MM.1S (cell line): ENCODE data around the gene PLSCR1.

Experiments used
- DNase-seq: peaks from one replicate; pipeline ENCODE4 v3.0.0-alpha.2; 2015
- H2AFZ ChIP-seq: fragments of 300-600 bp; sonication (generic); 2 replicates; pipeline ENCODE4 v1.6.0; 2016; ENCODE audit warnings: antibody characterized with exemption, low read length
- H3F3A ChIP-seq: fragments of 300-600 bp; sonication (generic); 2 replicates; pipeline ENCODE4 v1.6.1; 2016; ENCODE audit warnings: mild to moderate bottlenecking, antibody characterized with exemption, low read length, moderate library complexity, mixed read lengths; ENCODE audit not compliant: insufficient read depth
- H3K27ac ChIP-seq: fragments of 300-600 bp; sonication (generic); 2 replicates; pipeline ENCODE4 v1.5.1; 2016; ENCODE audit warnings: mild to moderate bottlenecking, low read length
- H3K27me3 ChIP-seq: fragments of 300-600 bp; sonication (generic); replicated peaks from 2 replicates; pipeline ENCODE4 v1.6.0; 2016; ENCODE audit warnings: low read length; ENCODE audit not compliant: insufficient read depth
- H3K36me3 ChIP-seq: fragments of 300-600 bp; sonication (generic); replicated peaks from 2 replicates; pipeline ENCODE4 v1.6.1; 2016; ENCODE audit warnings: mild to moderate bottlenecking, low read length, mixed read lengths; ENCODE audit not compliant: insufficient read depth
- H3K4me1 ChIP-seq: fragments of 300-600 bp; sonication (generic); 2 replicates; pipeline ENCODE4 v1.6.1; 2016; ENCODE audit warnings: low read length, mixed read lengths
- H3K4me2 ChIP-seq: fragments of 300-600 bp; sonication (generic); 2 replicates; pipeline ENCODE4 v1.6.0; 2016; ENCODE audit warnings: low read depth, low read length
- H3K4me3 ChIP-seq: fragments of 300-600 bp; sonication (generic); 2 replicates; pipeline ENCODE4 v1.5.1; 2016; ENCODE audit warnings: low read length, mixed read lengths
- H3K79me2 ChIP-seq: fragments of 300-600 bp; sonication (generic); 2 replicates; pipeline ENCODE4 v1.6.1; 2016; ENCODE audit warnings: mixed run types, low read length, mixed read lengths
- H3K9ac ChIP-seq: fragments of 300-600 bp; sonication (generic); 2 replicates; pipeline ENCODE4 v1.6.1; 2016; ENCODE audit warnings: low read length, mixed read lengths
- H3K9me2 ChIP-seq: fragments of 300-600 bp; sonication (generic); replicated peaks from 2 replicates; pipeline ENCODE4 v1.6.1; 2016; ENCODE audit warnings: mild to moderate bottlenecking, low read length, mixed read lengths; ENCODE audit not compliant: insufficient read depth
- H3K9me3 ChIP-seq: fragments of 300-600 bp; sonication (generic); replicated peaks from 2 replicates; pipeline ENCODE4 v1.6.1; 2016; ENCODE audit warnings: mild to moderate bottlenecking, low read length, mixed read lengths; ENCODE audit not compliant: insufficient read depth
- H4K20me1 ChIP-seq: fragments of 300-600 bp; sonication (generic); 2 replicates; pipeline ENCODE4 v1.6.1; 2016; ENCODE audit warnings: mild to moderate bottlenecking, low read length, moderate library complexity, mixed read lengths; ENCODE audit not compliant: insufficient read depth
- EZH2 ChIP-seq: fragments of 300-600 bp; sonication (generic); optimal IDR thresholded peaks from 2 replicates; pipeline ENCODE3; 2017; ENCODE audit warnings: low read depth, mild to moderate bottlenecking, antibody characterized with exemption, low read length, mixed read lengths
- EZH2phosphoT487 ChIP-seq: fragments of 300-600 bp; sonication (generic); IDR thresholded peaks from 2 replicates; pipeline ENCODE4 v1.6.1; 2018; ENCODE audit warnings: antibody characterized with exemption, low read length
- TF ChIP-seq, protein P1 (sequence below): fragments of 300-600 bp; sonication (generic); IDR thresholded peaks from 2 replicates; pipeline ENCODE4 v1.5.1; 2016; ENCODE audit warnings: antibody characterized with exemption, low read length, mixed read lengths

The PLSCR1 gene

DNA sequence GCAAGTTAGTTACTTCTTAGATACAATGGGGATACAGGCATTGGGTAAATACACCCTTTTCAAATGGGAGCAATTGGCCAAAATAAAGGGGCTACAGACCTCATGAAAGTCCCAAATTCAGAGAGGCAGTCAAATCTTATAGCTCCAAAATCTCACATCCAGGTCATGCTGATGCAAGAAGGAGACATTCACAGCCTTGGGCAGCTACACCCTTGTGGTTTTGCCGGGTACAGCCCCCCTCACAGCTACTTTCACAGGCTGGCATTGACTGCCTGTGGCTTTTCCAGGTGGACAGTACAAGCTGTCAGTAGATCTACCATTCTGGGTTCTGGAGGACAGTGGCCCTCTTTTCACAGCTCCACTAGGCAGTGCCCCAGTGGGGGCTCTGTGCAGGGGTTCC is 17.5 kb upstream of the PLSCR1 start:
- no peaks in the 10 kb centered on the region for H4K20me1 ChIP-seq

DNA sequence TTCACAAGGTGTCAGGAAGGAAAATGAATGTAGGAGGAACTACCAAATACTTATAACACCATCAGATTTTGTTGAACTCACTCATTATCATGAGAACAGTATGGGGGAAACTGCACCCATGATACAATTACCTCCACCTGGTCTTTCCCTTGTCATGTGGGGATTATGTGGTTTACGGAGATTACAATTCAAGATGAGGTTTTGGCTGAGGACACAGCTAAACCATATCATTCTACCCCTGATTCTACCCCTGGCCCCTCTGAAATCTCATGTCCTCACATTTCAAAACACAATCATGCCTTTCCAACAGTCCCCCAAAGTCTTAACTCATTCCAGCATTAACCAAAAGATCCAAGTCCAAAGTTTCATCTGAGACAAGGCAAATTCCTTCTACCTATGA is 17.1 kb upstream of the PLSCR1 start:
- Histone ChIP-seq H3F3A (no peaks in the 10 kb centered on the region), H2AFZ (no peak overlapping the region), H3K4me3 (no peak overlapping the region), H3K27ac (no peak overlapping the region), H3K79me2 (no peaks in the 10 kb centered on the region), H3K9ac (no peak overlapping the region), H3K27me3 (no peaks in the 10 kb centered on the region), H3K36me3 (no peaks in the 10 kb centered on the region), H3K9me3 (no peaks in the 10 kb centered on the region), H3K9me2 (no peaks in the 10 kb centered on the region), H3K4me2 (no peak overlapping the region), H3K4me1 (no peaks in the 10 kb centered on the region), H4K20me1 (no peaks in the 10 kb centered on the region)
- no peak for DNase-seq
- TF ChIP-seq, protein P1, sequence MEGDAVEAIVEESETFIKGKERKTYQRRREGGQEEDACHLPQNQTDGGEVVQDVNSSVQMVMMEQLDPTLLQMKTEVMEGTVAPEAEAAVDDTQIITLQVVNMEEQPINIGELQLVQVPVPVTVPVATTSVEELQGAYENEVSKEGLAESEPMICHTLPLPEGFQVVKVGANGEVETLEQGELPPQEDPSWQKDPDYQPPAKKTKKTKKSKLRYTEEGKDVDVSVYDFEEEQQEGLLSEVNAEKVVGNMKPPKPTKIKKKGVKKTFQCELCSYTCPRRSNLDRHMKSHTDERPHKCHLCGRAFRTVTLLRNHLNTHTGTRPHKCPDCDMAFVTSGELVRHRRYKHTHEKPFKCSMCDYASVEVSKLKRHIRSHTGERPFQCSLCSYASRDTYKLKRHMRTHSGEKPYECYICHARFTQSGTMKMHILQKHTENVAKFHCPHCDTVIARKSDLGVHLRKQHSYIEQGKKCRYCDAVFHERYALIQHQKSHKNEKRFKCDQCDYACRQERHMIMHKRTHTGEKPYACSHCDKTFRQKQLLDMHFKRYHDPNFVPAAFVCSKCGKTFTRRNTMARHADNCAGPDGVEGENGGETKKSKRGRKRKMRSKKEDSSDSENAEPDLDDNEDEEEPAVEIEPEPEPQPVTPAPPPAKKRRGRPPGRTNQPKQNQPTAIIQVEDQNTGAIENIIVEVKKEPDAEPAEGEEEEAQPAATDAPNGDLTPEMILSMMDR: no peak
- no peak for TF ChIP-seq EZH2
- TF ChIP-seq EZH2phosphoT487: no peak

More for the DNA sequence above, 17.5 kb upstream of the PLSCR1 start:
- no peak overlapping the region for H3K4me3 ChIP-seq
- H3K79me2 ChIP-seq: no peaks in the 10 kb centered on the region
- H3K27me3 ChIP-seq: no peaks in the 10 kb centered on the region
- H3K4me1 ChIP-seq: no peaks in the 10 kb centered on the region
- no peak overlapping the region for H3K4me2 ChIP-seq
- H2AFZ ChIP-seq: no peak overlapping the region
- DNase-seq: no peak
- TF ChIP-seq, protein P1: no peak
- no peaks in the 10 kb centered on the region for H3K36me3 ChIP-seq
- H3K9me2 ChIP-seq: no peaks in the 10 kb centered on the region
- no peaks in the 10 kb centered on the region for H3K9me3 ChIP-seq
- H3F3A ChIP-seq: no peaks in the 10 kb centered on the region
- H3K9ac ChIP-seq: no peak overlapping the region
- H3K27ac ChIP-seq: no peak overlapping the region

DNA sequence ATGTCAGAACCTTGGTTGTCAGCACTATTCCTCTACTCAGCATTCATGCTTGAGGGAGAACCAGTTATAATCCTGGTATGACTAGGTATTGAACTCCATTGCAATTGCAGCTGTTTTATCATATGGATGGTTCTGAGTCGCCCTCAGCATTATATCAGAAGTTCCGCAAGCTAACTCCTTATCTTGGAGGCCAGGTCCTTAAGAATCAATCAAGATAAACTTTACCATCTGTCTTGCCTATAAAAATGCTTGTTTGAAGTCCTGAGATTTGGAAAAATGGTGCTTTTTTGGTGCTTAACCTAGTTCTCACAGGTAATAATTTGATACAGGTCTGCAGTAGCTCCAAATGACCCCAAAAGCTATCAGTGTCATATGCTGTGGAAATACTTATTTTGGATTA is 16.3 kb upstream of the PLSCR1 start:
- Histone ChIP-seq H3K9me3 (no peaks in the 10 kb centered on the region), H3K9ac (no peak overlapping the region), H3K4me1 (no peaks in the 10 kb centered on the region), H3K79me2 (no peaks in the 10 kb centered on the region), H3K27ac (no peak overlapping the region), H3K9me2 (no peaks in the 10 kb centered on the region), H3F3A (no peaks in the 10 kb centered on the region), H3K4me2 (no peak overlapping the region), H4K20me1 (no peaks in the 10 kb centered on the region), H3K36me3 (no peaks in the 10 kb centered on the region), H2AFZ (no peak overlapping the region), H3K27me3 (no peaks in the 10 kb centered on the region), H3K4me3 (no peak overlapping the region)
- TF ChIP-seq EZH2 (no peak), EZH2phosphoT487 (no peak)
- TF ChIP-seq, protein P1: no peak
- DNase-seq: no peak

DNA sequence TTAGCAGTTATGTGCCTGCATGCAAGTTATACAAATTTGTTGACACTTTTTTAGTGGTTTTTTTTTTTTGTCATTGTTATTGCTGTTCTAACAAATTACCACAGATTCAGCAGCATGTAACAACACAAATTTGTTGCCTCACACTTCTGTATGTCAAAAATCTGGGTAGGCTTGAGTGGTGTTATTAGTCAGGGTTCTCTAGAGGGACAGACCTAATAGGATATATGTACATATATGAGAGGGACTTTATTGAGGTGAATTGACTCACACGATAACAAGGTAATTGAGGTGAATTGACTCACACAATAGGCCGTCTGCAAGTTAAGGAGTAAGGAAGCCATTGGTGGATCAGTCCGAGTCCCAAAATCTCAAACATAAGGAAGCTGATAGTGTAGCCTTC is 15.0 kb upstream of the PLSCR1 start:
- no peaks in the 10 kb centered on the region for H3K27me3 ChIP-seq
- H3K79me2 ChIP-seq: no peaks in the 10 kb centered on the region
- H2AFZ ChIP-seq: no peak overlapping the region
- no peak overlapping the region for H3K9ac ChIP-seq
- H3K4me1 ChIP-seq: no peaks in the 10 kb centered on the region
- H3K36me3 ChIP-seq: no peaks in the 10 kb centered on the region
- H3K9me3 ChIP-seq: no peaks in the 10 kb centered on the region
- TF ChIP-seq, protein P1: no peak
- TF ChIP-seq EZH2phosphoT487 (no peak), EZH2 (no peak)
- H3K9me2 ChIP-seq: no peaks in the 10 kb centered on the region
- no peak overlapping the region for H3K4me3 ChIP-seq
- no peaks in the 10 kb centered on the region for H3F3A ChIP-seq
- no peak overlapping the region for H3K4me2 ChIP-seq
- no peaks in the 10 kb centered on the region for H4K20me1 ChIP-seq
- no peak overlapping the region for H3K27ac ChIP-seq
- DNase-seq: no peak
